Neural cell (in vitro differentiated cells): ENCODE data around the gene TSEN54. TPM values are rescaled to one million over a fixed set of nuclear protein-coding genes. Genes with fewer than 3 reads are reported as not detected.

ENCODE experiments used
- H2AFZ ChIP-seq: fragments of 200-600, 300-800 bp; sonication (generic), shearing (Covaris generic); 2 replicates; pipeline ENCODE4 v1.6.0; 2014; ENCODE audit warnings: low read depth, mild to moderate bottlenecking, antibody characterized with exemption, low read length, moderate library complexity
- H3F3A ChIP-seq: fragments of 200-600 bp; shearing (Covaris generic); 2 replicates; pipeline ENCODE4 v1.6.1; 2016; ENCODE audit warnings: mild to moderate bottlenecking, moderate library complexity, mixed read lengths, antibody characterized with exemption, low read length; ENCODE audit not compliant: insufficient read depth, poor library complexity, severe bottlenecking
- H3K27ac ChIP-seq: fragments of 200-600, 300-800 bp; sonication (generic), shearing (Covaris generic); 2 replicates; pipeline ENCODE4 v1.5.1; 2014; ENCODE audit warnings: mild to moderate bottlenecking, low read length, moderate library complexity
- H3K27me3 ChIP-seq: fragments of 300-800, 200-600 bp; sonication (generic), shearing (Covaris generic); 2 replicates; pipeline ENCODE4 v1.6.0; 2014; ENCODE audit warnings: mild to moderate bottlenecking, low read depth, low read length, moderate library complexity; ENCODE audit not compliant: insufficient read depth
- H3K36me3 ChIP-seq: fragments of 300-800, 200-600 bp; sonication (generic), shearing (Covaris generic); 2 replicates; pipeline ENCODE4 v1.5.1; 2014; ENCODE audit warnings: mild to moderate bottlenecking, antibody characterized with exemption, low read length, moderate library complexity; ENCODE audit not compliant: insufficient read depth
- H3K4me2 ChIP-seq: fragments of 300-800, 200-600 bp; sonication (generic), shearing (Covaris generic); 2 replicates; pipeline ENCODE4 v1.6.0; 2014; ENCODE audit warnings: mild to moderate bottlenecking, low read length
- H3K4me3 ChIP-seq: fragments of 300-800, 200-600 bp; sonication (generic), shearing (Covaris generic); 2 replicates; pipeline ENCODE4 v1.5.1; 2014; ENCODE audit warnings: mild to moderate bottlenecking, low read length, moderate library complexity
- H3K79me2 ChIP-seq: fragments of 200-600 bp; shearing (Covaris generic); replicated peaks from 2 replicates; pipeline ENCODE4 v1.6.0; 2014; ENCODE audit warnings: mild to moderate bottlenecking, low read length, moderate library complexity; ENCODE audit not compliant: insufficient read depth
- H3K9ac ChIP-seq: fragments of 300-800, 200-600 bp; sonication (generic), shearing (Covaris generic); 2 replicates; pipeline ENCODE4 v1.6.1; 2016; ENCODE audit warnings: mild to moderate bottlenecking, low read length, mixed read lengths
- H3K9me2 ChIP-seq: fragments of 200-600 bp; shearing (Covaris generic); 2 replicates; pipeline ENCODE4 v1.6.1; 2016; ENCODE audit warnings: mild to moderate bottlenecking, low read length, mixed read lengths; ENCODE audit not compliant: insufficient read depth
- H3K9me3 ChIP-seq: fragments of 200-600, 300-800 bp; sonication (generic), shearing (Covaris generic); 2 replicates; pipeline ENCODE4 v1.6.1; 2016; ENCODE audit warnings: mild to moderate bottlenecking, mixed run types, low read length, moderate library complexity, mixed read lengths
- H4K20me1 ChIP-seq: fragments of 200-600 bp; shearing (Covaris generic); 2 replicates; pipeline ENCODE4 v1.6.1; 2016; ENCODE audit warnings: mild to moderate bottlenecking, mixed run types; ENCODE audit not compliant: insufficient read depth
- EZH2 ChIP-seq: fragments of 200-600, 300-800 bp; shearing (Covaris generic), sonication (generic); IDR thresholded peaks from 2 replicates; pipeline ENCODE4 v1.6.1; 2014; ENCODE audit warnings: antibody characterized with exemption, low read length, borderline replicate concordance, mild to moderate bottlenecking; ENCODE audit not compliant: insufficient read depth, poor library complexity, severe bottlenecking
- POLR2AphosphoS5 ChIP-seq: IDR thresholded peaks from 2 replicates; pipeline ENCODE4 v1.6.1; 2012
- RAD21 ChIP-seq: fragments of 450-650 bp; conservative IDR thresholded peaks from 2 replicates; pipeline ENCODE4 v1.6.1; 2014; ENCODE audit warnings: antibody characterized with exemption, mild to moderate bottlenecking, moderate library complexity
- SMC3 ChIP-seq: fragments of 450-650 bp; conservative IDR thresholded peaks from 2 replicates; pipeline ENCODE4 v1.6.1; 2014; ENCODE audit warnings: antibody characterized with exemption, mild to moderate bottlenecking, moderate library complexity; ENCODE audit not compliant: poor library complexity
- polyA plus RNA-seq: library from polyadenylated mRNA; depleted of rRNA; stranded (reverse); fragments of >200 nt; gene quantifications from 2 replicates; pipeline ENCODE4 v1.2.3, GENCODE V29; 2014
- TF ChIP-seq, protein P1 (sequence below): fragments of 450-650 bp; IDR thresholded peaks from 2 replicates; pipeline ENCODE4 v1.5.1; 2014; ENCODE audit warnings: antibody characterized with exemption, mild to moderate bottlenecking, moderate library complexity; ENCODE audit not compliant: poor library complexity, severe bottlenecking
- TF ChIP-seq, protein P2 (sequence below): IDR thresholded peaks from 2 replicates; pipeline ENCODE4 v1.6.1; 2012; ENCODE audit warnings: borderline replicate concordance

TSEN54 gene
- polyA plus RNA-seq, 1 donor from 2014 or later: 32.2 TPM

DNA sequence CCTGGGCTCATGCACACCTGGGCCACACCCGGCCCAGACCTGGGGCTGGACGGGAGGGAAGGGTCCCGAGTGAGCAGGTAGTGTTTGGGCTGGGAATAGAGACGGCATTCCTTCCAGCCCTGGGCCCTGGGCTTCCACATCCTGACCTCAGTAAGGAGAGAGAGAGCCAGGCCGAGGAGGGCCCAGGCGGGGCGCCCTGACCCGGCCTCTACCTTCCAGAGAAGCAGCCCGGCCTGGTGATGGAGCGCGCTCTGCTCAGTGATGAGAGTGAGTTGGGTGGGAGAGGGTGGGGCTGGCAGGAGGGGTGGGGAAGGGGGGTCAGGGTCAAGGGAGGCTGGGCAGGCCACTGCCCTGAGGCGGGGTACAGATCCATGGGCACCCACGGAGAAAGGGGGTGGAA lies 57.7 kb downstream of the TSEN54 start:
- H4K20me1 ChIP-seq: no peaks in the 10 kb centered on the region
- TF ChIP-seq POLR2AphosphoS5: no peak
- TF ChIP-seq, protein P1, sequence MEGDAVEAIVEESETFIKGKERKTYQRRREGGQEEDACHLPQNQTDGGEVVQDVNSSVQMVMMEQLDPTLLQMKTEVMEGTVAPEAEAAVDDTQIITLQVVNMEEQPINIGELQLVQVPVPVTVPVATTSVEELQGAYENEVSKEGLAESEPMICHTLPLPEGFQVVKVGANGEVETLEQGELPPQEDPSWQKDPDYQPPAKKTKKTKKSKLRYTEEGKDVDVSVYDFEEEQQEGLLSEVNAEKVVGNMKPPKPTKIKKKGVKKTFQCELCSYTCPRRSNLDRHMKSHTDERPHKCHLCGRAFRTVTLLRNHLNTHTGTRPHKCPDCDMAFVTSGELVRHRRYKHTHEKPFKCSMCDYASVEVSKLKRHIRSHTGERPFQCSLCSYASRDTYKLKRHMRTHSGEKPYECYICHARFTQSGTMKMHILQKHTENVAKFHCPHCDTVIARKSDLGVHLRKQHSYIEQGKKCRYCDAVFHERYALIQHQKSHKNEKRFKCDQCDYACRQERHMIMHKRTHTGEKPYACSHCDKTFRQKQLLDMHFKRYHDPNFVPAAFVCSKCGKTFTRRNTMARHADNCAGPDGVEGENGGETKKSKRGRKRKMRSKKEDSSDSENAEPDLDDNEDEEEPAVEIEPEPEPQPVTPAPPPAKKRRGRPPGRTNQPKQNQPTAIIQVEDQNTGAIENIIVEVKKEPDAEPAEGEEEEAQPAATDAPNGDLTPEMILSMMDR: no peak
- TF ChIP-seq, protein P2, sequence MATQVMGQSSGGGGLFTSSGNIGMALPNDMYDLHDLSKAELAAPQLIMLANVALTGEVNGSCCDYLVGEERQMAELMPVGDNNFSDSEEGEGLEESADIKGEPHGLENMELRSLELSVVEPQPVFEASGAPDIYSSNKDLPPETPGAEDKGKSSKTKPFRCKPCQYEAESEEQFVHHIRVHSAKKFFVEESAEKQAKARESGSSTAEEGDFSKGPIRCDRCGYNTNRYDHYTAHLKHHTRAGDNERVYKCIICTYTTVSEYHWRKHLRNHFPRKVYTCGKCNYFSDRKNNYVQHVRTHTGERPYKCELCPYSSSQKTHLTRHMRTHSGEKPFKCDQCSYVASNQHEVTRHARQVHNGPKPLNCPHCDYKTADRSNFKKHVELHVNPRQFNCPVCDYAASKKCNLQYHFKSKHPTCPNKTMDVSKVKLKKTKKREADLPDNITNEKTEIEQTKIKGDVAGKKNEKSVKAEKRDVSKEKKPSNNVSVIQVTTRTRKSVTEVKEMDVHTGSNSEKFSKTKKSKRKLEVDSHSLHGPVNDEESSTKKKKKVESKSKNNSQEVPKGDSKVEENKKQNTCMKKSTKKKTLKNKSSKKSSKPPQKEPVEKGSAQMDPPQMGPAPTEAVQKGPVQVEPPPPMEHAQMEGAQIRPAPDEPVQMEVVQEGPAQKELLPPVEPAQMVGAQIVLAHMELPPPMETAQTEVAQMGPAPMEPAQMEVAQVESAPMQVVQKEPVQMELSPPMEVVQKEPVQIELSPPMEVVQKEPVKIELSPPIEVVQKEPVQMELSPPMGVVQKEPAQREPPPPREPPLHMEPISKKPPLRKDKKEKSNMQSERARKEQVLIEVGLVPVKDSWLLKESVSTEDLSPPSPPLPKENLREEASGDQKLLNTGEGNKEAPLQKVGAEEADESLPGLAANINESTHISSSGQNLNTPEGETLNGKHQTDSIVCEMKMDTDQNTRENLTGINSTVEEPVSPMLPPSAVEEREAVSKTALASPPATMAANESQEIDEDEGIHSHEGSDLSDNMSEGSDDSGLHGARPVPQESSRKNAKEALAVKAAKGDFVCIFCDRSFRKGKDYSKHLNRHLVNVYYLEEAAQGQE: no peak
- TF ChIP-seq EZH2: no peak
- no peak for TF ChIP-seq SMC3
- TF ChIP-seq RAD21: no peak

More for the DNA sequence above, 57.7 kb downstream of the TSEN54 start:
- no peak overlapping the region for H3K27ac ChIP-seq
- H3K4me2 ChIP-seq: no peak overlapping the region
- H3K27me3 ChIP-seq: no peaks in the 10 kb centered on the region
- H3K9ac ChIP-seq: no peak overlapping the region
- H3K9me2 ChIP-seq: no peaks in the 10 kb centered on the region
- no peaks in the 10 kb centered on the region for H3F3A ChIP-seq
- H3K4me3 ChIP-seq: no peak overlapping the region
- H3K9me3 ChIP-seq: no peaks in the 10 kb centered on the region
- H3K36me3 ChIP-seq: no peaks in the 10 kb centered on the region
- no peak overlapping the region for H2AFZ ChIP-seq
- no peaks in the 10 kb centered on the region for H3K79me2 ChIP-seq

Other genes with a start within 250 kb of the TSEN54 start
- gene MIF4GD, start 245.3 kb upstream of the TSEN54 start, polyA plus RNA-seq: 27.7 and 35.2 TPM in 2 replicates
- gene SLC25A19, start 227.1 kb upstream of the TSEN54 start, polyA plus RNA-seq: 9.6 and 13.8 TPM in 2 replicates
- 134 and 150 TPM in 2 replicates for gene GRB2, start 110.8 kb upstream of the TSEN54 start, polyA plus RNA-seq
- gene TMEM94, start 59.9 kb upstream of the TSEN54 start, polyA plus RNA-seq: 37.0 and 66.1 TPM in 2 replicates
- 2.8 and 4.2 TPM in 2 replicates for gene CASKIN2, start 991 bp upstream of the TSEN54 start, polyA plus RNA-seq
- gene LLGL2, start 9.2 kb downstream of the TSEN54 start, polyA plus RNA-seq: 0.95 and 4.2 TPM in 2 replicates
- 2.4 and 7.2 TPM in 2 replicates for gene MYO15B, start 71.3 kb downstream of the TSEN54 start, polyA plus RNA-seq
- gene SMIM5, start 116.9 kb downstream of the TSEN54 start, polyA plus RNA-seq: 0.59 TPM in 1 of 2 replicates, not detected in the other
- 9.6 and 15.7 TPM in 2 replicates for gene RECQL5, start 150.6 kb downstream of the TSEN54 start, polyA plus RNA-seq
- 129 and 156 TPM in 2 replicates for gene SAP30BP, start 150.8 kb downstream of the TSEN54 start, polyA plus RNA-seq
- gene ITGB4, start 204.9 kb downstream of the TSEN54 start, polyA plus RNA-seq: not detected in 2 replicates
- gene GALK1, start 248.7 kb downstream of the TSEN54 start, polyA plus RNA-seq: 4.8 TPM in 2 replicates